ENCODE results near the gene PDE3B.
"Not testable (repeated sequence)": the region's sequence is repeated elsewhere in the genome, so short reads cannot be mapped to it uniquely, and the experiment has no call there.

Gene PDE3B

GRCh38 chr11:14702760-14703159, 59.2 kb downstream of the PDE3B start:
- TF ChIP-seq CTCF (conservative IDR thresholded peaks at IDR 0.05; ENCODE audit: low read length): no peak
- H3K4me3 ChIP-seq (ENCODE audit: low read length): no peak overlapping the region
- DNase-seq (ENCODE audit: low read depth): no peak

DNA sequence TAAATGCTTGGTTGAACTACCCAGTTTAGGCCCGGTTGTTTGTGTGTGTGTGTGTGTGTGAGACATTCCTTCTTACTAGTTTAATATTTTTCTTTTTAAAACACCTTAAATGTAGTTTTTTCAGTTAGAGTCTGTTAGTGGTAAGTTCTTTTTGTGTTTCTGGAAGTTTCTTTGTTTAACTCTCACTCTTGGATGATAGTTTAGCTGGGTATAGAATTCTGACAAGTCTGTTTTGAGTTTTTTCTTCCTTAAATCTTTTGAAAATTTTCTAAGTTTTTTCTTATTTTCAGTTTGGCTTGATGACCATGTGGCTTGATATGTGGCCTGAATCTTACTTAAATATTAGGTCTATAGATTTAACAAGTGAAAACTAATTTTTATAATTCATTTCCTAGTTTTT, 60.1 kb downstream of the PDE3B start:
- no peak for TF ChIP-seq CTCF (conservative IDR thresholded peaks at IDR 0.05; ENCODE audit: low read length)
- H3K4me3 ChIP-seq (ENCODE audit: low read length): no peak overlapping the region
- no peak for DNase-seq (ENCODE audit: low read depth)

- no peak overlapping the region for H3K4me3 ChIP-seq (ENCODE audit: low read length)
- DNase-seq (ENCODE audit: low read depth): no peak
- TF ChIP-seq CTCF (conservative IDR thresholded peaks at IDR 0.05; ENCODE audit: low read length): no peak
These were observed 61.5 kb downstream of the PDE3B start for GRCh38 chr11:14705067-14705466.

- H3K4me3 ChIP-seq (ENCODE audit: low read length): no peak overlapping the region
- no peak for DNase-seq (ENCODE audit: low read depth)
- no peak for TF ChIP-seq CTCF (conservative IDR thresholded peaks at IDR 0.05; ENCODE audit: low read length)
These were observed 70.1 kb downstream of the PDE3B start for GRCh38 chr11:14713496-14714244.

- not testable (repeated sequence) for DNase-seq (ENCODE audit: low read depth); H3K4me3 ChIP-seq (ENCODE audit: low read length)
These were observed 72.1 kb downstream of the PDE3B start for GRCh38 chr11:14715669-14716068.

DNA sequence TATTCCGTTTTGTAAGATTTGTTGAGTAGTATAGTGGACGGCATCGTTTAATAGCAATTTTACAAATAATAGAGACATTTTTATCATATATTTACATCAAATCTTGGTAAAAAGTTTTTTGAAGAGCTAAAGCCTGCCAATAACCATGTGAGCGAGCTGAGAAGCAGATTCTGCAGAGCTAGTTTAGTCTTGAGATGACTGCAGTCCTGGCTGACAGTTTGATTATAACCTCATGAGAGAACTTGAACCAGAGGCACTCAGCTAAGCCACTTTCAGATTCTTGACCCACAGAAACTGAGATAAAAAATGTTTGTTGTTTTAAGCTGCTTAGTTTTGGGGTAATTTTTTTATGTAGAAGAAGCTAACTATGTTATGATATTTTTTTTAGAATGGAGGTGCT, 78.9 kb downstream of the PDE3B start:
- no peak for TF ChIP-seq CTCF (conservative IDR thresholded peaks at IDR 0.05; ENCODE audit: low read length)
- no peak for DNase-seq (ENCODE audit: low read depth)

DNA sequence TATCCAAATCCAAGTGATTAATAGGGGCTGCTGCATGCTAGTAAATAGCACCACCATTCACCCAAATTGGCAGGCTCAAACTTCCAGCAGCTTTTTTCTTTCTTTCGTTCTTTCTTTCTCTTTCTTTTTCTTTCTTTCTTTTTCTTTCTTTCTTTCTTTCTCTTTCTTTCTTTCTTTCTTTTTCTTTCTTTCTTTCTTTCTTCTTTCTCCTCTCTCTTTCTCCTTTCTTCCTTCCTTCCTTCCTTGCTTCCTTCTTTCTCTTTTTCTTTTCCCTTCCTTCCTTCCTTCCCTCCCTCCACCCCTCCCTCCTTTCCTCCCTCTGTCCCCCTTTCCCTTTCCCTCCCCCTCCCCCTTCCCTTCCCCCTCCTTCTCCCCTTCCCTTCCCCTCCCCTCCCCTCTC, 81.5 kb downstream of the PDE3B start:
- no peak for DNase-seq (ENCODE audit: low read depth)
- no peak for TF ChIP-seq CTCF (conservative IDR thresholded peaks at IDR 0.05; ENCODE audit: low read length)

More for the DNA sequence above, 78.9 kb downstream of the PDE3B start:
- no peak overlapping the region for H3K4me3 ChIP-seq (ENCODE audit: low read length)

More for the DNA sequence above, 81.5 kb downstream of the PDE3B start:
- H3K4me3 ChIP-seq (ENCODE audit: low read length): no peak overlapping the region
